ENCODE measurements around the gene AIG1. TPM values are rescaled to one million over a fixed set of nuclear protein-coding genes. Genes with fewer than 3 reads are reported as not detected.
"Not testable (repeated sequence)": the region's sequence is repeated elsewhere in the genome, so short reads cannot be mapped to it uniquely, and the experiment has no call there.

Gene AIG1
- polyA plus RNA-seq, 1 experiment = 43.2 TPM

DNA sequence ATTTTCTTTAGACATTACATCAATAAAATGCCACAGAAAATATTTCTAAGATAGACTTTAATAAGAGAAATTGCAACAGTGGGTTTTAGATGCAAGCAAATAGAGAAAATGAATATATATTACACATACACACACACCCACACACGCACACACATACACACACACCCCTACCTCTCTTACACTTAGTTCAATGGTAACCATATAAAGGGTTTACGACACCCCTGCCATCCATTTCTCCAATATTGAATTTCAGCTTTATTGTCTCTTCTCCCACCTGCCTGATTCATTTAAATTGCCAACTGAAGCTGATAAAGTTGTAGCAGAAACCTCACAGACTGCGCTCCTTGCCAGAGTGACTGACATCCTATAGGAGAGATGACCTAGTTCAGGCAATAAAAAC, 235.2 kb downstream of the AIG1 start:
- Histone ChIP-seq H3K4me3 (ENCODE audit: low read depth, low read length) (no peak overlapping the region), H3K36me3 (ENCODE audit: control insufficient read depth, insufficient read depth, low read length) (no peaks in the 10 kb centered on the region), H3K27me3 (ENCODE audit: control insufficient read depth, insufficient read depth, low read length) (no peaks in the 10 kb centered on the region)
- CTCF ChIA-PET = no interaction called here
- DNase-seq (ENCODE audit: low read depth) = no peak
- TF ChIP-seq, protein P1, sequence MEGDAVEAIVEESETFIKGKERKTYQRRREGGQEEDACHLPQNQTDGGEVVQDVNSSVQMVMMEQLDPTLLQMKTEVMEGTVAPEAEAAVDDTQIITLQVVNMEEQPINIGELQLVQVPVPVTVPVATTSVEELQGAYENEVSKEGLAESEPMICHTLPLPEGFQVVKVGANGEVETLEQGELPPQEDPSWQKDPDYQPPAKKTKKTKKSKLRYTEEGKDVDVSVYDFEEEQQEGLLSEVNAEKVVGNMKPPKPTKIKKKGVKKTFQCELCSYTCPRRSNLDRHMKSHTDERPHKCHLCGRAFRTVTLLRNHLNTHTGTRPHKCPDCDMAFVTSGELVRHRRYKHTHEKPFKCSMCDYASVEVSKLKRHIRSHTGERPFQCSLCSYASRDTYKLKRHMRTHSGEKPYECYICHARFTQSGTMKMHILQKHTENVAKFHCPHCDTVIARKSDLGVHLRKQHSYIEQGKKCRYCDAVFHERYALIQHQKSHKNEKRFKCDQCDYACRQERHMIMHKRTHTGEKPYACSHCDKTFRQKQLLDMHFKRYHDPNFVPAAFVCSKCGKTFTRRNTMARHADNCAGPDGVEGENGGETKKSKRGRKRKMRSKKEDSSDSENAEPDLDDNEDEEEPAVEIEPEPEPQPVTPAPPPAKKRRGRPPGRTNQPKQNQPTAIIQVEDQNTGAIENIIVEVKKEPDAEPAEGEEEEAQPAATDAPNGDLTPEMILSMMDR (IDR thresholded peaks at IDR 0.05; ENCODE audit: insufficient read depth, low read depth, low read length) = no peak
- POLR2A ChIA-PET = no interaction called here

DNA sequence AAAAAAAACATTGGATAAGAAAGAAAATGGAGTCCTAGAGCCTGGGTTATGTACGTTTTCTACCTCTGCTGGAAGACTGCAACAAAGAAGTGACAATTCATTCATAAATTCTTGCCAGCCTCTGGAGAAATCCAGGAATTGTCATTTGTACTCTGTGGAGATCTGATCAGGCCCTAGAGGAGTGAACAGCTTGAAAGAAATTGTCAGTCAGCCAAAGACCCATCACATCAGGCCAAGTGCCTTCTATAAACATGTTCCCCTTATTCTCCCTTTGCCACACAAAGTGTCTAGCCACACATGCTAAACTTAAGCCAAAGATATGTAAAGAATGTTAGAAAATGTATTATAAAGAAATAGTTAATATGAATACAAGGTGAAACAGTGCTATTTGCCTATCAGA, 237.4 kb downstream of the AIG1 start:
- Histone ChIP-seq H3K4me3 (ENCODE audit: low read depth, low read length) (no peak overlapping the region), H3K27me3 (ENCODE audit: control insufficient read depth, insufficient read depth, low read length) (no peaks in the 10 kb centered on the region), H3K36me3 (ENCODE audit: control insufficient read depth, insufficient read depth, low read length) (no peaks in the 10 kb centered on the region)
- TF ChIP-seq, protein P1 (IDR thresholded peaks at IDR 0.05; ENCODE audit: insufficient read depth, low read depth, low read length) = no peak
- ChIA-PET POLR2A (no interaction called here), CTCF (interaction anchor here (0.7 to 1.5 kb wide), 2 partner anchors 11 to 823 kb away, joined by 3 to 4 read pairs; no protein-coding TSS in a partner anchor)
- no peak for DNase-seq (ENCODE audit: low read depth)

DNA sequence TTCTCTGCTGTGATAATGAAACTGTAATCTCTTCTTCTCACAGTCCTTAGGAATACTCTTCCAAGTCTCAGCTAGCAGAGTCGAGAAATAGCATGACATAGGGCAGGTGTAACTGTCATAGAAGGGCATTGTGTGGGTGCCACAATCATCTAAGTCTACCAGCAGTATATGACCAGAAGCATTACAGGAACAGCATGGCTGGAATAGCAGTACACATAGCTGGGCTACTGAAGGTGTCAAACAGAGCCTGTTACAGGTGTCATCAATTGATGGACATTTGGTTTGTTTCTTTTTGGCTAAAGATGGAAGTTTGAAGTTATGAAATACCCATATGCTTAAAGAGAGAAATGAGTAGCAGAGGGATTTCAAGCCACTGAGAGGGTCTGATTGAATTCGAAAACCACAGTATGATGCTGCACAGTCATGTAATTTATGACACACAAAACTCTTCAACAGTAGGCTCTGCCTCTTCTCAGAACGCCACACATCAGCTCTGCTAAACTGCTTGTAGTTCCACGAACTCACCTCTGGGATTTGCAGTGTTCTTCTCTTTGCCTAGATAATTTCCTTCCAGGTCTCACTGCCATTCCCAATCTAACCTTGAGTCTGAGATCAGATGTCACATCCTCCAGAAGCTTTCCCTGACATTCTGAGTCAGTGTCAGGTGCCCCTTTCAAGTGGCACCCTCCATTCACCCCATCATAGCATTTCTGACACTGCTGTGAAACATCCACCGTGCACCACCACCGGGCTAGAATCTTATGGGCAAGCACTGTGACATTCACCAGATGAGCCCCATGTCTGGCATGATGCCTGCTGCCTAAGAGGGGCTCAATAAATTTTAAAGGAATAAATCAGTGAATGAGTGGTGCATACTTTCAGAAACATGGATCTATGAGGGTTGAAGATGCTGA, 238.8 kb downstream of the AIG1 start:
- TF ChIP-seq, protein P1 (IDR thresholded peaks at IDR 0.05; ENCODE audit: insufficient read depth, low read depth, low read length) = no peak
- DNase-seq (ENCODE audit: low read depth) = no peak
- H3K4me3 ChIP-seq (ENCODE audit: low read depth, low read length) = no peak overlapping the region
- ChIA-PET CTCF (interaction anchor here (0.9 to 2.2 kb wide), 3 partner anchors 10 to 127 kb away, joined by 3 to 6 read pairs (median 4); no protein-coding TSS in a partner anchor), POLR2A (no interaction called here)
- H3K27me3 ChIP-seq (ENCODE audit: control insufficient read depth, insufficient read depth, low read length) = no peaks in the 10 kb centered on the region
- no peaks in the 10 kb centered on the region for H3K36me3 ChIP-seq (ENCODE audit: control insufficient read depth, insufficient read depth, low read length)

DNA sequence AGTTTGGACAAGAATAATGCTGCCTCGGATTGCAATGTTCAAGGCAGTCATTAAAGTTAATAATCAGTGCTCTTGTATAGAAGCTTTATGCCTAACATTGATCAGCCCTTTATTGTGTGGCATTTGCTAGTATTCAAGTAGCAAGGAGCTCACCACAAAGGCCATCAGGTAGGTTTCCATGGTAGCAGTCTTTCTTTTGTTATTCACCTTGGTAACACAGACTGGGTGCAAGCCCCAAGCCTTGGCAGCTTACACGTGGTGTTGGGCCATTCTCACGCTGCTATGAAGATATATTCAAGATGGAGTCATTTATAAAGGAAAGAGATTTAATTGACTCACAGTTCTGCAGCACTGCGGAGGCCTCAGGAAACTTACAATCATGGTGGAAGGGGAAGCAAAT, 240.5 kb downstream of the AIG1 start:
- no peak for DNase-seq (ENCODE audit: low read depth)
- ChIA-PET POLR2A (no interaction called here), CTCF (interaction anchor here (2.2 kb wide), 1 partner anchor 126 kb away, joined by 6 read pairs; no protein-coding TSS in a partner anchor)
- H3K4me3 ChIP-seq (ENCODE audit: low read depth, low read length) = no peak overlapping the region
- TF ChIP-seq, protein P1 (IDR thresholded peaks at IDR 0.05; ENCODE audit: insufficient read depth, low read depth, low read length) = no peak
- no peaks in the 10 kb centered on the region for H3K27me3 ChIP-seq (ENCODE audit: control insufficient read depth, insufficient read depth, low read length)
- H3K36me3 ChIP-seq (ENCODE audit: control insufficient read depth, insufficient read depth, low read length) = no peaks in the 10 kb centered on the region

DNA sequence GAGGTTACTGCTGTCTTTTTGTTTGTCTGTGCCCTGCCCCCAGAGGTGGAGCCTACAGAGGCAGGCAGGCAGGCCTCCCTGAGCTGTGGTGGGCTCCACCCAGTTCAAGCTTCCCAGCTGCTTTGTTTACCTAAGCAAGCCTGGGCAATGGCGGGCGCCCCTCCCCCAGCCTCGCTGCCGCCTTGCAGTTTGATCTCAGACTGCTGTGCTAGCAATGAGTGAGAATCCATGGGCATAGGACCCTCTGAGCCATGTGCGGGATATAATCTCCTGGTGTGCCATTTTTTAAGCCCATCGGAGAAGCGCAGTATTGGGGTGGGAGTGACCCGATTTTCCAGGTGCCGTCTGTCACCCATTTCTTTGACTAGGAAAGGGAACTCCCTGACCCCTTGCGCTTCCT, 247.1 kb downstream of the AIG1 start:
- DNase-seq (ENCODE audit: low read depth); H3K36me3 ChIP-seq (ENCODE audit: control insufficient read depth, insufficient read depth, low read length); POLR2A ChIA-PET; H3K27me3 ChIP-seq (ENCODE audit: control insufficient read depth, insufficient read depth, low read length); CTCF ChIA-PET; H3K4me3 ChIP-seq (ENCODE audit: low read depth, low read length): not testable (repeated sequence)
